HFF-Myc (cell line): Measurements from ENCODE around the gene EIF4E1B.
A peak's percentile ranks its signal among the peaks of the same experiment; 100 is the strongest.

Experiments used
- DNase-seq: peaks from one replicate; pipeline ENCODE4 v3.0.0-alpha.2; 2011; ENCODE audit warnings: low read depth; ENCODE audit errors: extremely low read depth
- H3K4me3 ChIP-seq: replicated peaks from 2 replicates; pipeline ENCODE4 v1.5.1; 2011; ENCODE audit warnings: low read depth, mild to moderate bottlenecking, control low read depth, low read length
- CTCF ChIP-seq: IDR thresholded peaks from 2 replicates; pipeline ENCODE4 v1.5.1; 2012; ENCODE audit warnings: mild to moderate bottlenecking, low read depth, low read length, control low read depth; ENCODE audit errors: missing control alignments

EIF4E1B gene

GRCh38 chr5:176625966-176626875 lies 4.3 kb upstream of the EIF4E1B start:
- H3K4me3 ChIP-seq, result no peak overlapping the region
- no peak for TF ChIP-seq CTCF
- no peak for DNase-seq

- no peak for TF ChIP-seq CTCF
- no peak for DNase-seq
- no peak overlapping the region for H3K4me3 ChIP-seq
Observed at GRCh38 chr5:176626876-176627236, 3.6 kb upstream of the EIF4E1B start.

GRCh38 chr5:176627582-176627981 lies 2.9 kb upstream of the EIF4E1B start:
- no peak for TF ChIP-seq CTCF
- no peak overlapping the region for H3K4me3 ChIP-seq
- no peak for DNase-seq

GRCh38 chr5:176628406-176629228 lies 1.9 kb upstream of the EIF4E1B start:
- H3K4me3 ChIP-seq, result no peak overlapping the region
- no peak for TF ChIP-seq CTCF
- no peak for DNase-seq

- no peak for TF ChIP-seq CTCF
- H3K4me3 ChIP-seq, result no peak overlapping the region
- DNase-seq, result no peak
Observed at GRCh38 chr5:176629317-176629852, 1.1 kb upstream of the EIF4E1B start.

GRCh38 chr5:176630681-176631222 lies 277 bp downstream of the EIF4E1B start:
- peak overlapping the region; percentile 18; the same call in 1 of the 2 replicates for H3K4me3 ChIP-seq
- DNase-seq, result no peak
- no peak for TF ChIP-seq CTCF
